ENCODE results near the gene SVIL.
"Not testable (repeated sequence)": the region's sequence is repeated elsewhere in the genome, so short reads cannot be mapped to it uniquely, and the experiment has no call there.

Gene SVIL

GRCh38 chr10:29515879-29516278 lies 118.9 kb downstream of the SVIL start:
- DNase-seq (ENCODE audit: low read depth), result not testable (repeated sequence)

- not testable (repeated sequence) for DNase-seq (ENCODE audit: low read depth)
These were observed 119.7 kb downstream of the SVIL start for GRCh38 chr10:29515104-29515503.

- DNase-seq (ENCODE audit: low read depth), result no peak
These were observed 120.5 kb downstream of the SVIL start for GRCh38 chr10:29514306-29514705.

GRCh38 chr10:29512425-29512974 lies 122.3 kb downstream of the SVIL start:
- DNase-seq (ENCODE audit: low read depth), result no peak

GRCh38 chr10:29511806-29512205 lies 123.0 kb downstream of the SVIL start:
- DNase-seq (ENCODE audit: low read depth), result not testable (repeated sequence)

- DNase-seq (ENCODE audit: low read depth), result not testable (repeated sequence)
These were observed 124.2 kb downstream of the SVIL start for GRCh38 chr10:29510483-29511157.

GRCh38 chr10:29508554-29509244 lies 126.1 kb downstream of the SVIL start:
- DNase-seq (ENCODE audit: low read depth), result no peak

- not testable (repeated sequence) for DNase-seq (ENCODE audit: low read depth)
These were observed 127.0 kb downstream of the SVIL start for GRCh38 chr10:29507750-29508149.

- not testable (repeated sequence) for DNase-seq (ENCODE audit: low read depth)
These were observed 128.3 kb downstream of the SVIL start for GRCh38 chr10:29506324-29506921.

GRCh38 chr10:29502351-29502750 lies 132.4 kb downstream of the SVIL start:
- no peak for DNase-seq (ENCODE audit: low read depth)

- DNase-seq (ENCODE audit: low read depth), result no peak
These were observed 133.1 kb downstream of the SVIL start for GRCh38 chr10:29501692-29502091.

GRCh38 chr10:29499993-29500537 lies 134.7 kb downstream of the SVIL start:
- DNase-seq (ENCODE audit: low read depth), result no peak

- DNase-seq (ENCODE audit: low read depth), result peak; percentile 21
These were observed 138.2 kb downstream of the SVIL start for GRCh38 chr10:29496341-29497162.

GRCh38 chr10:29495366-29495765 lies 139.4 kb downstream of the SVIL start:
- no peak for DNase-seq (ENCODE audit: low read depth)

GRCh38 chr10:29493697-29494096 lies 141.1 kb downstream of the SVIL start:
- no peak for DNase-seq (ENCODE audit: low read depth)

- no peak for DNase-seq (ENCODE audit: low read depth)
These were observed 142.0 kb downstream of the SVIL start for GRCh38 chr10:29492774-29493173.

- DNase-seq (ENCODE audit: low read depth), result no peak
These were observed 142.9 kb downstream of the SVIL start for GRCh38 chr10:29491918-29492317.

- not testable (repeated sequence) for DNase-seq (ENCODE audit: low read depth)
These were observed 143.9 kb downstream of the SVIL start for GRCh38 chr10:29490781-29491280.

GRCh38 chr10:29488471-29488870 lies 146.3 kb downstream of the SVIL start:
- DNase-seq (ENCODE audit: low read depth), result not testable (repeated sequence)

GRCh38 chr10:29487884-29488266 lies 146.9 kb downstream of the SVIL start:
- not testable (repeated sequence) for DNase-seq (ENCODE audit: low read depth)

All from stimulated activated CD8-positive, alpha-beta memory T cell treated with anti-CD3 and anti-CD28 coated beads, Interleukin-12 subunit alpha, Interleukin-12 subunit beta, amount 100 ng/mL, for 4 hours (primary cell).